GM12892 (cell line): ENCODE measurements around the gene CR2.

Source experiments
- POLR2A ChIP-seq: IDR thresholded peaks from 2 replicates; pipeline ENCODE4 v1.6.1; 2011; ENCODE audit warnings: low read depth, low read length, control low read depth
- POLR2AphosphoS5 ChIP-seq: IDR thresholded peaks from 2 replicates; pipeline ENCODE4 v1.6.1; 2011; ENCODE audit warnings: low read depth, low read length, control low read depth
- TAF1 ChIP-seq: IDR thresholded peaks from 2 replicates; pipeline ENCODE4 v1.6.1; 2011; ENCODE audit warnings: low read depth, mild to moderate bottlenecking, control low read depth, low read length, borderline replicate concordance

GRCh38 chr1:207504438-207504837 is 50.3 kb downstream of the CR2 start:
- TF ChIP-seq POLR2A, result no peak
- no peak for TF ChIP-seq TAF1
- no peak for TF ChIP-seq POLR2AphosphoS5
